HG02938 (cell line): ENCODE measurements around the gene GTF2IRD1.
"Not testable (repeated sequence)": the region's sequence is repeated elsewhere in the genome, so short reads cannot be mapped to it uniquely, and the experiment has no call there.

Experiments
- ATAC-seq: cut with Tn5 transposase; IDR thresholded peaks from one replicate; pipeline ENCODE4 v1.9.1; 2021; ENCODE audit warnings: mild to moderate bottlenecking, moderate library complexity; ENCODE audit not compliant: unreplicated experiment

Gene GTF2IRD1, protein sequence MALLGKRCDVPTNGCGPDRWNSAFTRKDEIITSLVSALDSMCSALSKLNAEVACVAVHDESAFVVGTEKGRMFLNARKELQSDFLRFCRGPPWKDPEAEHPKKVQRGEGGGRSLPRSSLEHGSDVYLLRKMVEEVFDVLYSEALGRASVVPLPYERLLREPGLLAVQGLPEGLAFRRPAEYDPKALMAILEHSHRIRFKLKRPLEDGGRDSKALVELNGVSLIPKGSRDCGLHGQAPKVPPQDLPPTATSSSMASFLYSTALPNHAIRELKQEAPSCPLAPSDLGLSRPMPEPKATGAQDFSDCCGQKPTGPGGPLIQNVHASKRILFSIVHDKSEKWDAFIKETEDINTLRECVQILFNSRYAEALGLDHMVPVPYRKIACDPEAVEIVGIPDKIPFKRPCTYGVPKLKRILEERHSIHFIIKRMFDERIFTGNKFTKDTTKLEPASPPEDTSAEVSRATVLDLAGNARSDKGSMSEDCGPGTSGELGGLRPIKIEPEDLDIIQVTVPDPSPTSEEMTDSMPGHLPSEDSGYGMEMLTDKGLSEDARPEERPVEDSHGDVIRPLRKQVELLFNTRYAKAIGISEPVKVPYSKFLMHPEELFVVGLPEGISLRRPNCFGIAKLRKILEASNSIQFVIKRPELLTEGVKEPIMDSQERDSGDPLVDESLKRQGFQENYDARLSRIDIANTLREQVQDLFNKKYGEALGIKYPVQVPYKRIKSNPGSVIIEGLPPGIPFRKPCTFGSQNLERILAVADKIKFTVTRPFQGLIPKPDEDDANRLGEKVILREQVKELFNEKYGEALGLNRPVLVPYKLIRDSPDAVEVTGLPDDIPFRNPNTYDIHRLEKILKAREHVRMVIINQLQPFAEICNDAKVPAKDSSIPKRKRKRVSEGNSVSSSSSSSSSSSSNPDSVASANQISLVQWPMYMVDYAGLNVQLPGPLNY

DNA sequence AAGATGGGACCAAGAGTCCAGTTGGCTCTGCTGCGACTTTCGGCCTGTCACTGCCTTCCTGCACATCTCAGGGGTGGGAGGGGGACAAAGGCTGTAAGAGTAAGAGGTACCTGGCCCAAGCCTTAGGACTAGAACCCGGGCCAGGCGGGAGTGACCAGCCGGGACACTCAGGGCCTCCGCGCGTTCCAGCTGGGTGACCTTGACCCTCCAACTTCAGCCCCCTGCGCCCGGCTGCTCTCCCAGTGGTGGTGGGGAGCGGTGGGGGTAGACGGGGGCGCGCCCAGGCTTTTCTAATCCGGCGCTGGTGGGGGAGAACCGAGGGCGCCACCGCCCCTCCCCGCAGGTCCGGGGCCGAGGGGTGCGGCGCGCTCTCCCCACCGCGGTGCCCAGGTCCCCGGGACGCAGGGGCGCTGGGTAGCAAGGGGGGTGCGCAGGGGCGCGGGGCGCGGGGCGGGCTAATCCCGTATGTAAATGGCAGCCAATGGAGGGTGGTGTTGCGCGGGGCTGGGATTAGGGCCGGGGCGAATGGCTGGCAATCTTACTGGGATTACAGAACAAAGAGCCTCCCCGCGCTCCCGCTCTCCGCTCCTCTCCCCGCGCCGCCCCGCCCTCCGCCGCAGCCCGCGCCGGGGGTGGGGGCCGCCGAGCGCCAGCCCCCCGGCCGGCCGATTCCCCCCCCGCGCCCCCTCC lies at the start of gene GTF2IRD1:
GTF2IRD1 (plus strand) TSS at position 585 of the 690 bp plus-strand sequence. CDS start 54,175 bp downstream, outside the sequence.
- ATAC-seq = no peak

- ATAC-seq = no peak
These were observed 49.4 kb upstream of the GTF2IRD1 start for GRCh38 chr7:74404388-74404700.

DNA sequence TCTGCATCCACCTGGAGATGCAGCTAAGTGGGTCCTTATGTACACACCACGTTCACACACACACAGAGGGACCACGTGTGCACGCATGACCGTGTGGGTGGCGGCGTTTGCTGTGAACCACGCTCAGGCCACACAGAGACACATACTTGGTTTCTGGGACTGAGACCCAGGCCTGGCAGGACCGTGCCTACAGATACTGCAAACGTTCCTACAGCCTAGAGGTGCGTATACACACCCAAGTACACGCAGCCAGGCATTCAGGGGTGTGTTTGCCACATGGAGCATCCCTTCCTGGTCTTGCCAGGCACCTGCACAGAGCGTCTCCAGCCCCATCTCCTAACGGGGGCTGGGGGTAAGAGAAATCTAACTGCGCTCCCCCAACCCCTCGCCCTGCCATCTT lies 49.0 kb upstream of the GTF2IRD1 start:
- ATAC-seq = no peak

GRCh38 chr7:74405191-74405898 lies 48.4 kb upstream of the GTF2IRD1 start:
- ATAC-seq = no peak

- no peak for ATAC-seq
These were observed 47.7 kb upstream of the GTF2IRD1 start for GRCh38 chr7:74405899-74406512.

- ATAC-seq = no peak
These were observed 45.7 kb upstream of the GTF2IRD1 start for GRCh38 chr7:74407958-74408357.

DNA sequence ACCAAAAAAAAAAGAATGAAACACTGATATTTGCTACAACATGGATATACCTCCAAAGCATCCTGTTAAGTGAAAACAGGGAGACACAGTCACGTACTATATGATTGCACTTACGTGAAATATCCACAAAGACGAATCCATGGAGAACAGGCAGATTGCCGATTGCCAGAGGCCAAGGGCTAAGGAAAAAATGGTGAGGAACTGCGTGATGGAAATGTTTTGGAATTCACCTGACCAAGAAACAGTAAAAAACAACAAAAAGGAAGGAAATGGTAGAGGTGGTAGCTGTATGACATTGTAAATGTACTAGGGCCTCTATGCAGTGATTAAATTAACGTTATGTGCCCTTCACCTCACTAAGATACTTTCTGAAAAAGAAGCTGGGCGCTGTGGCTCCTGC lies 44.1 kb upstream of the GTF2IRD1 start:
- no peak for ATAC-seq

DNA sequence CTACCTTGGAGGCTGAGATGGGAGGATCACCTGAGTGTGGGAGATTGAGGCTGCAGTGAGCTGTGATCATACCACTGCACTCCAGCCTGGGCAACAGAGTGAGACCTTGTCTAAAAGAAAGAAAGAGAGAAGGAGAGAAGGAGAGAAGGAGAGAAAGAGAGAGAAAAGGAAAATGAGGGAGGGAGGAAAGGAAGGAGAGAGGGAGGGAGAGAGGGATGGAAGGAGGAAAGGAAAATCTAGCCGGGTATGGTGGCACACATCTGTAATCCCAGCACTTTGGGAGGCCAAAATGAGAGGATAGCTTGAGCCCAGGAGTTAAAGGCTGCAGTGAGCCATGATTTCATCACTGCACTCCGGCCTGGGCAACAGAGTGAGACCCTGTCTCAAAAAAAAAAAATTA lies 42.9 kb upstream of the GTF2IRD1 start:
- ATAC-seq = no peak

DNA sequence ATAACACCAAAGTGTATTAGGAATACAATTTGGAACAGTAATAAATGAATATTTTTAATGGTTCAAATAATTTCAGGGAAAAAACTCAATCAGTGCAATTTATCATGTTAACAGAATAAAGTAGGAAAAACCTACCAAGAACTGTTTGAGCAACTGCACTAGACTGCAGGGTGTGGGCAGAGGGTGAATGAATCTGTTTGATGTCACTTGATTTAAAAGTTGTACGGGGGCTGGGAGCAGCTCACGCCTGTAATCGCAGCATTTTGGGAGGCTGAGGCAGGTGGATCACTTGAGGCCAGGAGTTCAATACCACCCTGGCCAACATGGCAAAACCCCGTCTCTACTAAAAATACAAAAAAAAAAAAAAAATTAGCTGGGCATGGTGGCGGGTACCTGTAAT lies 42.1 kb upstream of the GTF2IRD1 start:
- not testable (repeated sequence) for ATAC-seq

DNA sequence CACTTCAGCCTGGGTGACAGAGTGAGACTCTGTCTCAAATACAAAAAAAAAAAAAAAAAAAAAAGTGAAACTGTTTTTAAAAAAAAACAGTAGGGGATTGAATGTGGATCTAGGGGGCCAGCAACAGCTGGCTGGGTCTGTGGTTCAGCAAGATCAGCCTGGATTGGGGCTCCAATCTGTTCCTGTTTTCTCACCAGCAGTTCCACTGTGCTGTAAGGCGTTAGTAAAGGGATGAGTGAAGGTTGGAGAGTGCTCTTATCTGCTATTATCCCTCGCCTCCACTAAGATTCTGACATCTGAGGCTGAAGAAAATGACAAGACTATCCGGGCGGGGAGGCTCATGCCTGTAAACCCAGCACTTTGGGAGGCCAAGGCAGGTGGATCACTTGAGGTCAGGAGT lies 41.6 kb upstream of the GTF2IRD1 start:
- ATAC-seq = no peak

DNA sequence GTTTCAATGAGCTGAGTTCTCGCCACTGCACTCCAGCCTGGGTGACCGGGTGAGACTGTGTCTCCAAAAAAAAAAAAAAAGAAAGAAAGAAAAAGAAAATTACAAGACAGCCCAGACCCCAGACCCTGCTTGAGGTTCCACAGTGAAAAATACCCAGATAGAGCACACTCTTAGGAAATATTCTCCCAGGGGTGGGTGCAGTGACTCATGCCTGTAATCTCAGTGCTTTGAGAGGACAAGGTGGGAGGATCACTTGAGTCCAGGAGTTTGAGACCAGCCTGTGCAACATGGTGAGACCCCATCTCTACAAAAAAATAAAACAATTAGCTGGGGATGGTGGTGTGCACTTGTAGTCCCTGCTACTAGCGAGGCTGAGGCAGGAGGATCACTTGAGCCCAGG lies 41.1 kb upstream of the GTF2IRD1 start:
- no peak for ATAC-seq

GRCh38 chr7:74414595-74415333 lies 38.9 kb upstream of the GTF2IRD1 start:
- ATAC-seq = not testable (repeated sequence)

DNA sequence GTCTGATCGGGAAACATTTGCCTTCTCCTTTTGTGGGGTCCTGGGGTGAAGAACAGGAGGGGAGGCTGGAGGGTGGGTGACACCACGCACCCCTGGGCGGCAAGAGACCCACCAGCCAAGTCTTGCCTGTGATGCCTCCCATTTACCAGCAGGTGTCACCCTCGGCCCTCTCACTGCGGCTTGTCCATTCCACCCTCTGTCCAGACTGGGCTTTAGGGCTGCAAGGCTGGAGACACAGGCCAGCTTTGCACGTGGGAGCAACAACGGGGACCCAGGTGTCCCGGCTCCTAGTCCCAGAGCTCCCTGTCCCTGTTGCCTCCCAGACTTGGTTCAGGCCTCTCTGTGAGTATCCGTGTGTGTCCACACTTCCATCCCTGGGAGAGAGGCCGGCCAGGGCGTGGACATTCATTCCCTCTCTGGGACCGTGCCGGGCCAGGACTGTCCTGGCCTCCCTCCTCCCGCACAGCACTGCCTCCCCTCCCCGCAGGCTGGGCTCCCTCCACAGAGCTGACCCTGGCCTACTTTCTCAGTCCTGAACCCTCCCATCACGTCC lies 36.2 kb upstream of the GTF2IRD1 start:
- ATAC-seq = no peak

GRCh38 chr7:74418076-74418475 lies 35.6 kb upstream of the GTF2IRD1 start:
- ATAC-seq = no peak

DNA sequence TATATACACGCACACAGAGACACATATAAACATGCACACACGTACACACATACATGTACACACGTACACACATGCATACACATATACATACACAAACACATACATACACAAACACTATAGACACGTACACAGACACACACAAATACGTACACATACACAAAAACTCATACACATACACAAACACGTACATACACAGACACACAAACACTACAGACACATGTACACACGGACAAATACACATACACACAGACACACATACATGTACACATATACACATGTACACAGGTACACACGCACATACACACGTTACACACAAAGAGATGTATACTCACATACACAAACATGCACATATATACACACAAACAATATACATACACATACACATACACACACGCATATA lies 35.2 kb upstream of the GTF2IRD1 start:
- no peak for ATAC-seq

DNA sequence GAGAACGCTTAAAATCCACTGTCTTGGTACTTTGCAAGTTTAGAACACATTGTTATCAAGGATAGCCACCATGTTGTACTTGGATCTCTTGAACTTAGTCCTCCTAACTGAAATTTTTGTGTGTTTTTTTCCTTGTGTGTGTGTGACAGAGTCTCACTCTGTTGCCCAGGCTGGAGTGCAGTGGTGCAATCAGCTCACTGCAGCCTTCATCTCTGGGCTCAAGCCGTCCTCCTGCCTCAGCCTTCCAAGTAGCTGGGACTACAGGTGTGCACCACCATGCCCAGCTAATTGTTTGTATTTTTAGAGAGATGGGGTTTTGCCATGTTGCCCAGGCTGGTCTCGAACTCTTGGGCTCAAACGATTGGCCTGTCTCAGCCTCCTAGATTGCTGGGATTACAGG lies 34.5 kb upstream of the GTF2IRD1 start:
- not testable (repeated sequence) for ATAC-seq

GRCh38 chr7:74420006-74420405 lies 33.7 kb upstream of the GTF2IRD1 start:
- ATAC-seq = no peak

- no peak for ATAC-seq
These were observed 29.3 kb upstream of the GTF2IRD1 start for GRCh38 chr7:74424291-74424880.

GRCh38 chr7:74428023-74428422 lies 25.7 kb upstream of the GTF2IRD1 start:
- ATAC-seq = no peak
